Smooth muscle cell (in vitro differentiated cells): ENCODE measurements around the gene KCNJ10. TPM values are rescaled to one million over a fixed set of nuclear protein-coding genes. Genes with fewer than 3 reads are reported as not detected.

Experiments used
- DNase-seq: peaks from one replicate; lab custom pipeline; 2025; ENCODE audit not compliant: unreplicated experiment; lab: John Stamatoyannopoulos, UW
- H2AFZ ChIP-seq: fragments of 200-600 bp; sonication (generic); 2 replicates; pipeline ENCODE4 v1.6.0; 2016; ENCODE audit warnings: antibody characterized with exemption, low read depth, mild to moderate bottlenecking
- H3F3A ChIP-seq: fragments of 200-600 bp; sonication (generic); 2 replicates; pipeline ENCODE4 v1.6.0; 2017; ENCODE audit warnings: antibody characterized with exemption, low read depth
- H3K27ac ChIP-seq: fragments of 200-600 bp; sonication (generic); 2 replicates; pipeline ENCODE4 v1.5.1; 2016; ENCODE audit warnings: low read depth, mild to moderate bottlenecking
- H3K27me3 ChIP-seq: fragments of 200-600 bp; sonication (generic); 2 replicates; pipeline ENCODE4 v1.6.1; 2016; ENCODE audit warnings: low read depth, mild to moderate bottlenecking
- H3K36me3 ChIP-seq: fragments of 200-600 bp; sonication (generic); 2 replicates; pipeline ENCODE4 v1.5.1; 2016; ENCODE audit warnings: low read depth
- H3K4me1 ChIP-seq: fragments of 200-600 bp; sonication (generic); 2 replicates; pipeline ENCODE4 v1.5.1; 2016; ENCODE audit warnings: low read depth
- H3K4me2 ChIP-seq: fragments of 200-600 bp; sonication (generic); 2 replicates; pipeline ENCODE4 v1.6.0; 2016; ENCODE audit warnings: mild to moderate bottlenecking
- H3K4me3 ChIP-seq: fragments of 200-600 bp; sonication (generic); 2 replicates; pipeline ENCODE4 v1.5.1; 2016; ENCODE audit warnings: mild to moderate bottlenecking
- H3K79me2 ChIP-seq: fragments of 200-600 bp; sonication (generic); 2 replicates; pipeline ENCODE4 v1.6.0; 2016; ENCODE audit warnings: low read depth, mild to moderate bottlenecking
- H3K9ac ChIP-seq: fragments of 200-600 bp; sonication (generic); 2 replicates; pipeline ENCODE4 v1.6.0; 2016; ENCODE audit warnings: low read depth
- H3K9me3 ChIP-seq: fragments of 200-600 bp; sonication (generic); replicated peaks from 2 replicates; pipeline ENCODE4 v1.5.1; 2016; ENCODE audit warnings: low read depth
- H4K20me1 ChIP-seq: fragments of 200-600 bp; sonication (generic); 2 replicates; pipeline ENCODE4 v1.6.0; 2016; ENCODE audit warnings: low read depth
- WGBS: methylation state at CpG from one replicate; pipeline ENCODE4 v1.1.7; 2016; ENCODE audit warnings: low lambda C conversion rate; 5-methylcytosine and 5-hydroxymethylcytosine counted together
- polyA plus RNA-seq: library from polyadenylated mRNA; unstranded; fragments of >200 nt; fragmentation: Nextera tagmentation; extraction: Ambion mirVana; gene quantifications from 2 replicates; pipeline ENCODE4 v1.2.1, GENCODE V29; 2016
- total RNA-seq: library from RNA; depleted of rRNA; stranded (reverse); fragments of >200 nt; gene quantifications from 2 replicates; pipeline ENCODE4 v1.2.3, GENCODE V29; 2014
- TF ChIP-seq, protein P1 (sequence below): fragments of 200-600 bp; sonication (generic); IDR thresholded peaks from 2 replicates; pipeline ENCODE4 v1.5.1; 2017; ENCODE audit warnings: borderline replicate concordance, mild to moderate bottlenecking, antibody characterized with exemption; ENCODE audit not compliant: insufficient read depth, poor library complexity, severe bottlenecking

The KCNJ10 gene
- total and polyA plus RNA-seq, 2 experiments from 2014 or later, result not detected

DNA sequence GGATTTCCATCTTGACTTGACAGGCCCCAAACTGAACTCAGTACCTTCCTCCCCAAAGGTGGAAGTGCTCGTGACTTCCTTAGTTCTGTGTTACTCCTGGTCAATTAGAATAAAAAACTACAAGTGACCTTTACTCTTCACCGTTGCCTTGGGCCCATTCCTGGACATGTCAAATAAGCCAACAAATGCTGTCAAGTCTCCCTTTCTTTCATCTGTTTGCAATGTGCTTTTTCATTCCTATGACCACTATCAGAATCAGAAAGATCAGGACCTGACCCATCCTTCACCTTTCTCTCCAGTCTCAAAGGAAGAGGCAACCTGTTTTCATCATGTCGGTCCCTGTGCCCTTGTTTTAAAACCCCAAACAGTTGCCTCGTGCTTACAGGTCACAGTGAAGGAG is 4.9 kb upstream of the KCNJ10 start:
- Histone ChIP-seq H2AFZ (no peak overlapping the region), H3K36me3 (no peaks in the 10 kb centered on the region), H3F3A (no peaks in the 10 kb centered on the region), H3K9me3 (no peaks in the 10 kb centered on the region), H3K27ac (no peak overlapping the region), H3K4me2 (no peak overlapping the region), H3K79me2 (no peaks in the 10 kb centered on the region), H3K9ac (no peak overlapping the region), H3K4me1 (peaks cover 1% of the 10 kb centered on the region), H3K27me3 (peaks cover 59% of the 10 kb centered on the region), H4K20me1 (no peaks in the 10 kb centered on the region), H3K4me3 (no peak overlapping the region)
- no peak for DNase-seq
- 75% methylated on average over 4 of the region's 4 CpGs for WGBS
- TF ChIP-seq, protein P1, sequence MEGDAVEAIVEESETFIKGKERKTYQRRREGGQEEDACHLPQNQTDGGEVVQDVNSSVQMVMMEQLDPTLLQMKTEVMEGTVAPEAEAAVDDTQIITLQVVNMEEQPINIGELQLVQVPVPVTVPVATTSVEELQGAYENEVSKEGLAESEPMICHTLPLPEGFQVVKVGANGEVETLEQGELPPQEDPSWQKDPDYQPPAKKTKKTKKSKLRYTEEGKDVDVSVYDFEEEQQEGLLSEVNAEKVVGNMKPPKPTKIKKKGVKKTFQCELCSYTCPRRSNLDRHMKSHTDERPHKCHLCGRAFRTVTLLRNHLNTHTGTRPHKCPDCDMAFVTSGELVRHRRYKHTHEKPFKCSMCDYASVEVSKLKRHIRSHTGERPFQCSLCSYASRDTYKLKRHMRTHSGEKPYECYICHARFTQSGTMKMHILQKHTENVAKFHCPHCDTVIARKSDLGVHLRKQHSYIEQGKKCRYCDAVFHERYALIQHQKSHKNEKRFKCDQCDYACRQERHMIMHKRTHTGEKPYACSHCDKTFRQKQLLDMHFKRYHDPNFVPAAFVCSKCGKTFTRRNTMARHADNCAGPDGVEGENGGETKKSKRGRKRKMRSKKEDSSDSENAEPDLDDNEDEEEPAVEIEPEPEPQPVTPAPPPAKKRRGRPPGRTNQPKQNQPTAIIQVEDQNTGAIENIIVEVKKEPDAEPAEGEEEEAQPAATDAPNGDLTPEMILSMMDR, result no peak

DNA sequence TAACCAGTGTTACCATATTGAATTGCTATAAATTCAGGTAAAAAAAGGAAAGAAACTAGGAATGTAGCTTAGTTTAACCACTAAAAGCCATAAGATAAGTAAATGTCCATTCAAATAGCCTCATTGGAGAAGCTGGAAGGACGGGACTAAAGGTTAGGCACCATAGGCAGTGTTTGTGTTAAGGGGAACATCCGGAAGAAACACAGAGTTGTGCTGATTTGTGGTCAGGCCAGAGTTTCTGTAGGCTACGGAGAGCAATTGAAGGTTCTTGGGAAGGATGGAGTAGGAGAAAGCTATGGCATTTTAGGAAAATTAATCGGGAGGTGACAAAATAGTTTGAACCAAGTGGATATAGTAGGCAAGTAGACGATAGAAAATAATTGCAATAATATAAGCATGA is 1.3 kb upstream of the KCNJ10 start:
- no peak for DNase-seq
- H3K79me2 ChIP-seq, result no peaks in the 10 kb centered on the region
- H2AFZ ChIP-seq, result no peak overlapping the region
- 86% methylated on average over 5 of the region's 5 CpGs for whole genome bisulfite sequencing
- peaks cover 7% of the 10 kb centered on the region for H3K4me1 ChIP-seq
- H3K27me3 ChIP-seq, result peaks cover 39% of the 10 kb centered on the region
- H3K9ac ChIP-seq, result no peak overlapping the region
- no peaks in the 10 kb centered on the region for H3K36me3 ChIP-seq
- no peaks in the 10 kb centered on the region for H4K20me1 ChIP-seq
- H3K27ac ChIP-seq, result no peak overlapping the region
- TF ChIP-seq, protein P1, result no peak
- H3F3A ChIP-seq, result no peaks in the 10 kb centered on the region
- H3K4me3 ChIP-seq, result no peak overlapping the region
- H3K4me2 ChIP-seq, result no peak overlapping the region
- H3K9me3 ChIP-seq, result no peaks in the 10 kb centered on the region

DNA sequence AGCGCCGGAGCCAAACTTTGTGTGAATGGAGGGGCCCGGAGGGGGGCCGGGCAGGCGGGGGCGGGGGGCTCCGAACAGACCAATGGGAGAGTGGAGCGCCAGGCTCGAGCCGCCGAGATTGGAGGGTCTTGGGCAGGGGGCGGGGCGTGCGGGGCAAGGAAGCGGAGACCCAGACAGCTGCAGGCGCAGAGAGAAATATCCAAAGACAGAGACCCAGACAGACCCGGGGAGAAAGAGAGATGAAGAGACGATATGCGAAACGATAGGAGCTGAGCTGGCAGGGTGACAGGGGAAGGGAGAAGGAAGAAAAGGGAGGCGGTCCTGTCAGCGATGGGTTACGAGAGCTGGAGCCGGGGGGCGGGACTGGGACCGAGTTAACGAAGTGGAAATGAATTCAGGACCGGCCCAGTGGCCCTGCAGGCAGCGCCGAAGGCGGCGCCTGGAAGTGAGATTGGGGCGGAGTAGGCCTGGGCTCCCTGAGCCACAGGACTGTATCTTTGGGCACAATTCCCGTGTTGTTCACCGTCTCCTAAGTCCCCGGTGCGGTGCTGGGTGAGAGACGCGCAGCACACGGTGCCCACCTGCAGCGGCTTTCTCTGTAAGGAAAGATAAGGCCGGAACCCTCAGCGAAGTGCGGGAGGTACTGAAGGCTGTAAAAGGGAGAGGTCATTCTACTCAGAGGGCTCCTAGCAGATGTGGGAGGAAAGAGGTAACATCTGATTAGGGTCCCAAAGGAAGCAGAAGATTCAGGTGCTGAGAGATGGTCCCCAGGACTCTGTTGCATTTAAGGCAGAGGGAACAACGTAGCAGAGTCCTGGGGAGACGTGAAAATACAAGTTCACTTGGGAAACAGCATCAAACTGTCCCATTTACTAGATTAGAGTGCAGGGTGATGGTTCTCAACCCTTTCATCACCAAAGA is 543 bp upstream of the KCNJ10 start:
- H3K27ac ChIP-seq, result no peak overlapping the region
- no peaks in the 10 kb centered on the region for H4K20me1 ChIP-seq
- H3K4me3 ChIP-seq, result peak overlapping the region; percentile 43
- 4% methylated on average over 29 of the region's 46 CpGs for WGBS
- no peaks in the 10 kb centered on the region for H3K79me2 ChIP-seq
- TF ChIP-seq, protein P1, result no peak
- DNase-seq, result peak; percentile 66
- peak overlapping the region; percentile 53 for H2AFZ ChIP-seq
- H3F3A ChIP-seq, result no peaks in the 10 kb centered on the region
- H3K36me3 ChIP-seq, result no peaks in the 10 kb centered on the region
- peaks cover 7% of the 10 kb centered on the region for H3K4me1 ChIP-seq
- H3K4me2 ChIP-seq, result peak overlapping the region; percentile 78
- H3K9me3 ChIP-seq, result no peaks in the 10 kb centered on the region
- no peak overlapping the region for H3K9ac ChIP-seq
- peaks cover 31% of the 10 kb centered on the region for H3K27me3 ChIP-seq

DNA sequence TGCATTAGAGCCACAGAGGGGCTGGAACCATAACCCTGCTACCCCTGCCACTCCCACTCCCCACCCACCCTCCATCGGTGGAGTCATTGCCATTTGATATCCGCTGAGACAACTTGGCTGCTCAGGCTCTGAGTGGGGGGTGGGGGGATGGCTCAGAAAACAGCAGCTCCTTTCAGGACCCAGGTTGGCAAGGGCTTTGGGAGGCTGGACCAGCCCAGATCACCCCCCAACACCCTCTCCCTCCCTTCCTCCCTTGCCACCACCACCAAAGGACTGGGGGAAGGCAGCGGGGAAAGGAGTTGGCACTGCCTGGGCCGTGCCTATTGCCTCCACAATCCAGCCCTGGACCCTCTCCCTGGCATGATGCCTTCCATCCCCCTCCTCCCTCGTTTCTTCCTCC is 1.7 kb downstream of the KCNJ10 start:
- no peaks in the 10 kb centered on the region for H3K36me3 ChIP-seq
- no peak overlapping the region for H3K4me3 ChIP-seq
- H3K27ac ChIP-seq, result no peak overlapping the region
- TF ChIP-seq, protein P1, result no peak
- no peaks in the 10 kb centered on the region for H3K9me3 ChIP-seq
- no peaks in the 10 kb centered on the region for H4K20me1 ChIP-seq
- H3K79me2 ChIP-seq, result no peaks in the 10 kb centered on the region
- H3K4me2 ChIP-seq, result no peak overlapping the region
- peaks cover 7% of the 10 kb centered on the region for H3K4me1 ChIP-seq
- H3F3A ChIP-seq, result no peaks in the 10 kb centered on the region
- no peak overlapping the region for H2AFZ ChIP-seq
- peaks cover 42% of the 10 kb centered on the region for H3K27me3 ChIP-seq
- WGBS, result 80% methylated on average over 5 of the region's 5 CpGs
- no peak for DNase-seq
- H3K9ac ChIP-seq, result no peak overlapping the region
